ENCODE data around the gene KRTAP10-10.
"Not testable (repeated sequence)": the region's sequence is repeated elsewhere in the genome, so short reads cannot be mapped to it uniquely, and the experiment has no call there.

The KRTAP10-10 gene

DNA sequence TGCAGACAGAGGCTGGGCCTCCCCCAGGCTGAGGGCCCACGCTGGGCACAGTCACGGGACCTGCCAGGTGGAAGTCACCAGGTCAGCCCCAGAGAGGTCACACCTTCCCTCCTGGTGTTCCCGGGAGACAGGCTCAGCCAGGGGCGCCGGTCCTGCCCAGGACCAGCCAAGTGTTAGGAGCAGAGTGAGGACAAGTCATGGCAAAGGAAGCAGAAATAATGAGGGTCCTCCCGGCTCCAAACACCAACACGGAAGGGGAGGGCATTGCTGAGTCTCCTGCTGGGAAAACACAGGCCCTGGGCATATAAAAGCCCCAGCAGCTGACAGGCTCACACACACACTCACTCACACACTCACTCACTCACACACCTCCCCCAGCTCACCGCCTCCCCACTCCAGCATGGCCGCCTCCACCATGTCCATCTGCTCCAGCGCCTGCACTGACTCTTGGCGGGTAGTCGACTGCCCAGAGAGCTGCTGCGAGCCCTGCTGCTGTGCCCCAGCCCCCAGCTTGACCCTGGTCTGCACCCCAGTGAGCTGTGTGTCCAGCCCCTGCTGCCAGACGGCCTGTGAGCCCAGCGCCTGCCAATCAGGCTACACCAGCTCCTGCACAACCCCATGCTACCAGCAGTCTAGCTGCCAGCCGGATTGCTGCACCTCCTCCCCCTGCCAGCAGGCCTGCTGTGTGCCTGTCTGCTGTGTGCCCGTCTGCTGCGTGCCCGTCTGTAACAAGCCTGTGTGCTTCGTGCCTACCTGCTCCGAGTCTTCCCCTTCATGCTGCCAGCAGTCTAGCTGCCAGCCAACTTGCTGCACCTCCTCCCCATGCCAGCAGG is at the start of gene KRTAP10-10:
Gene KRTAP10-10, plus strand, starts transcription at position 339 of the 833 bp plus-strand sequence. Its CDS starts 62 bp downstream, at position 401.
- DNase-seq = no peak

DNA sequence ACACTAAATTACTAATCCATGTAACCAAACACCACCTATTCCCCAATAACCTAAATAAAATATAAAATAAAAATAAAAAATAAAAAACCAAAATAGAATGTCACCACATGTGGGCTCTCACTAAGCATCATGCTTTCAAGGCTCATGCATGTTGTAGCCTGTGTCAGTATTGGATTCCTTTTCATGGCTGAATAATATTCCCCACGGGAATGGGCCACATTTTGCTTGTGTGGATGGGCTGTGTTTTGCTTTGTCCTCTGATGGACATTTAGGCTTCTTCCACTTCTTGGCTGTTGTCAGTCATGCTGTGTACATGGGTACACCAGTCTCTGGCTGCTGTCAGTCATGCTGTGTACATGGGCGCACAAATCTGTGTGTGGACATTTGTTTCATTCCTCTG is 48.1 kb upstream of the KRTAP10-10 start:
- no peak for DNase-seq

GRCh38 chr21:44589586-44590305 is 47.4 kb upstream of the KRTAP10-10 start:
- DNase-seq = no peak

DNA sequence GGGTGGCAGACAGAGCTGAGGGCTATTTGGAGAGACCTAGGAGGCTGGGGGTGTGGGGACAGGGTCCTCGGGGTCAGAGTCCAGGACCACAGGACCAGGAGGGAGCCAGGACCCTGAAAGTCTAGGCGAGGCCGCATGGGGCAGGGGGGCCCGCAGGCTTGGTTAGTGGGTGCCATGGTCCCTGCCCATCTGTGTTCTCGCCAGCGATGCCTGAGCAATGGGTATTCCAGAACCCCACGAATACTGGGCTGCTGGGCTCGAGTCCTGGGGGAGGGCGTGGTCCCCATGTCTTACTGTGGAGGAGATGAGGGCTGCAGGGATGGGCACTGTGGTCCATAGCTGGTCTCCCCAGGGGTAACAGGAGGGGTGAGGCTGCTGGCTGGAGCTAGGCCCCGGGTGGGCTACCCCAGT is 46.8 kb upstream of the KRTAP10-10 start:
- no peak for DNase-seq

- not testable (repeated sequence) for DNase-seq
These were observed 46.0 kb upstream of the KRTAP10-10 start for GRCh38 chr21:44590897-44591800.

GRCh38 chr21:44591801-44592130 is 45.4 kb upstream of the KRTAP10-10 start:
- not testable (repeated sequence) for DNase-seq

GRCh38 chr21:44592446-44593311 is 44.5 kb upstream of the KRTAP10-10 start, which contains the start of gene KRTAP10-6:
Gene KRTAP10-6, minus strand, starts transcription at chr21:44592505. Its CDS starts 21 bp downstream, at chr21:44592484.
- DNase-seq = no peak

GRCh38 chr21:44593598-44594405 is 43.4 kb upstream of the KRTAP10-10 start:
- DNase-seq = no peak

- DNase-seq = no peak
These were observed 42.7 kb upstream of the KRTAP10-10 start for GRCh38 chr21:44594406-44594916.

DNA sequence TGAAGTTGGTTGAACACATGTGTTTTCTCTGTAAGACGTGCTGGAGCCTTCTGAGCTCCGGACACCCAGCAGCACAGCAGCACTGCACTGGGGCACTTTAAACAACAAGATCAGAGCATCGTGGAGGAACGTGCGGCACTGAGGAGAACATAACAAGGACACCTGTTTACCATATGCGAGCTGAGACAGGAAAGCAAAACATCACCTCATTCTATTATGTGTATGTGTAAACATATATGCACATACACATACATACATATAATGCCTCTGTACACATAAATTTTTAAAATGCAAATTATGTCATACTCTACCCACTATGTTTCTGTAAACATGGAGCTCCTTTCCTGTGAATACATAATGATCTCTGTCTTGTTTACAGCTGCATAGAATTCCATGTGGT is 41.6 kb upstream of the KRTAP10-10 start:
- DNase-seq = no peak

- DNase-seq = peak; percentile 53
These were observed 41.0 kb upstream of the KRTAP10-10 start for GRCh38 chr21:44596068-44596725.

DNA sequence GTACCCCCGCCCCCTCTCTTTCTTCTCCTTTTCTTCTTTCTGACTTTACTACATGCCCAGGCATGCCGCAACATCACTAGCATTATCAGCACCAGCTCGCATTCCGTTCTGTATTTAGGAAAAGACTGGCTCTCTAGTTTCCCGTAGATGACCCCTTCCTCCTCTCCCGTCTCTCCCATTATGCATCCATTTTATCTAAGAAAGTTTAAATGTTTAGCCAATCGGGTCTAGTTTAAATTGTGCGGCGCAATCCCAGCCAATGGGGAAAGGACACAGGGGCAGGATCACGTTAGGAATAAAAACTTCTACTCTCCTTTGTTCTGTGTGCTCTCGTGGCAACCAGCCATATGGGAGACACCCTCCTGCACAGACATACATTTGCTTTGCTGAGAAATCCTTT is 39.1 kb upstream of the KRTAP10-10 start:
- no peak for DNase-seq

- DNase-seq = no peak
These were observed 37.7 kb upstream of the KRTAP10-10 start for GRCh38 chr21:44599264-44600029.

DNA sequence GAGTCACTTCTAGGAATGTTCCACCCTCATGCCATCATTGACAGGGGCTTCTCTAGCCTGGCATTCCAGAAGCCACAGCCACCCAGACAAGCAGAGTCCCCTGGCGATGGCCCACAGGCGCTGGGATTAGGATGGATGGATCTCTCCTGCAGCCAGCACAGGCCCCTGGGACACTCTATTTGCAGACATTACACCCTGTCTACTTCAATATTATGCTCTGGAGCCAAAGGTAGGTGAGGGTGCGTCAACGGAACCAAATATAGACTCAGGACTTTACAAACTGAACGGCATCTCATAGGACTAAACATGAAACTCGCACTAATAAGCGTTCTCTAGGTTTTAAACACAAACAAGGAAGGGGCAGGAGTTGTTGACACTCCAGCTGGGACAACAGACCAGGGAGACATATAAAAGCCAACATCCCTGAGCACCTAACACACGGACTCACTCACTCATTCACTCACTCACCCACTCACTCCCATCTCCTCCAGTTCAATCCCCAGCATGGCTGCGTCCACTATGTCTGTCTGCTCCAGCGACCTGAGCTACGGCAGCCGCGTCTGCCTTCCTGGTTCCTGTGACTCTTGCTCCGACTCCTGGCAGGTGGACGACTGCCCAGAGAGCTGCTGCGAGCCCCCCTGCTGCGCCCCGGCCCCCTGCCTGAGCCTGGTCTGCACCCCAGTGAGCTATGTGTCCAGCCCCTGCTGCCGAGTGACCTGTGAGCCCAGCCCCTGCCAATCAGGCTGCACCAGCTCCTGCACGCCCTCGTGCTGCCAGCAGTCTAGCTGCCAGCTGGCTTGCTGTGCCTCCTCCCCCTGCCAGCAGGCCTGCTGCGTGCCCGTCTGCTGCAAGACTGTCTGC is 36.8 kb upstream of the KRTAP10-10 start, which contains the start of gene KRTAP10-7:
Gene KRTAP10-7, plus strand, starts transcription at position 480 of the 861 bp plus-strand sequence. Its CDS starts 25 bp downstream, at position 505.
- not testable (repeated sequence) for DNase-seq

DNA sequence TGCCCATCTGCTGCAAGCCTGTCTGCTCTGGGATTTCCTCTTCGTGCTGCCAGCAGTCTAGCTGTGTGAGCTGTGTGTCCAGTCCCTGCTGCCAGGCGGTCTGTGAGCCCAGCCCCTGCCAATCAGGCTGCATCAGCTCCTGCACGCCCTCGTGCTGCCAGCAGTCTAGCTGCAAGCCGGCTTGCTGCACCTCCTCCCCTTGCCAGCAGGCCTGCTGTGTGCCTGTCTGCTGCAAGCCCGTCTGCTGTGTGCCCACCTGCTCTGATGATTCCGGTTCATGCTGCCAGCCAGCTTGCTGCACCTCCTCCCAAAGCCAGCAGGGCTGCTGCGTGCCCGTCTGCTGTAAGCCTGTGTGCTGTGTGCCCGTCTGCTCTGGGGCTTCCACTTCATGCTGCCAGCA is 36.1 kb upstream of the KRTAP10-10 start:
- not testable (repeated sequence) for DNase-seq

- DNase-seq = no peak
These were observed 35.3 kb upstream of the KRTAP10-10 start for GRCh38 chr21:44601596-44602462.

DNA sequence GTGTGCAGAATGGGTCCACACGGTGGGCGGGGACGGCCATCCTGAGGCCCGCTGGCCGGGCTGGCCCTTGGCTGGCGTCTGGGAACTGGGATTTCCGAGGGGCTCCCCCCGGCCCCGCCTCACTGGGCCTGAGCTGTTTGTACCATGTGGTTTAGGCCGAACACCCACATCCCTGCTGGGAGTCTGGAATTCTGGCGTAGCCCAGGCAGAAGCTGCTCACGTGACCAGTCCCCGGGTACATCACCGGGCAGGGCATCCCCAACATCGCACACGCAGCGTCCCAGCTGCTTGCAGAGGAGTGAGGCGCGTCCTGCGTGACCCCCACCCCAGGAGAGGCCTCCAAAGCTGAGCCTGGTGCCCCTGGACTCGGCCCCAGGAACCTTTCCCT is 34.7 kb upstream of the KRTAP10-10 start:
- no peak for DNase-seq
